ENCODE data around the gene ARID3B.

GRCh38 chr15:74589826-74590225 is 48.8 kb downstream of the ARID3B start:
- TF ChIP-seq, protein P1, sequence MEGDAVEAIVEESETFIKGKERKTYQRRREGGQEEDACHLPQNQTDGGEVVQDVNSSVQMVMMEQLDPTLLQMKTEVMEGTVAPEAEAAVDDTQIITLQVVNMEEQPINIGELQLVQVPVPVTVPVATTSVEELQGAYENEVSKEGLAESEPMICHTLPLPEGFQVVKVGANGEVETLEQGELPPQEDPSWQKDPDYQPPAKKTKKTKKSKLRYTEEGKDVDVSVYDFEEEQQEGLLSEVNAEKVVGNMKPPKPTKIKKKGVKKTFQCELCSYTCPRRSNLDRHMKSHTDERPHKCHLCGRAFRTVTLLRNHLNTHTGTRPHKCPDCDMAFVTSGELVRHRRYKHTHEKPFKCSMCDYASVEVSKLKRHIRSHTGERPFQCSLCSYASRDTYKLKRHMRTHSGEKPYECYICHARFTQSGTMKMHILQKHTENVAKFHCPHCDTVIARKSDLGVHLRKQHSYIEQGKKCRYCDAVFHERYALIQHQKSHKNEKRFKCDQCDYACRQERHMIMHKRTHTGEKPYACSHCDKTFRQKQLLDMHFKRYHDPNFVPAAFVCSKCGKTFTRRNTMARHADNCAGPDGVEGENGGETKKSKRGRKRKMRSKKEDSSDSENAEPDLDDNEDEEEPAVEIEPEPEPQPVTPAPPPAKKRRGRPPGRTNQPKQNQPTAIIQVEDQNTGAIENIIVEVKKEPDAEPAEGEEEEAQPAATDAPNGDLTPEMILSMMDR (IDR thresholded peaks at IDR 0.05; ENCODE audit: insufficient read depth, low read length), result no peak
- no peak for TF ChIP-seq SPI1 (IDR thresholded peaks at IDR 0.05; ENCODE audit: borderline replicate concordance, low read depth)
- no peak for TF ChIP-seq GABPA (IDR thresholded peaks at IDR 0.05; ENCODE audit: low read depth)
- TF ChIP-seq, protein P2, sequence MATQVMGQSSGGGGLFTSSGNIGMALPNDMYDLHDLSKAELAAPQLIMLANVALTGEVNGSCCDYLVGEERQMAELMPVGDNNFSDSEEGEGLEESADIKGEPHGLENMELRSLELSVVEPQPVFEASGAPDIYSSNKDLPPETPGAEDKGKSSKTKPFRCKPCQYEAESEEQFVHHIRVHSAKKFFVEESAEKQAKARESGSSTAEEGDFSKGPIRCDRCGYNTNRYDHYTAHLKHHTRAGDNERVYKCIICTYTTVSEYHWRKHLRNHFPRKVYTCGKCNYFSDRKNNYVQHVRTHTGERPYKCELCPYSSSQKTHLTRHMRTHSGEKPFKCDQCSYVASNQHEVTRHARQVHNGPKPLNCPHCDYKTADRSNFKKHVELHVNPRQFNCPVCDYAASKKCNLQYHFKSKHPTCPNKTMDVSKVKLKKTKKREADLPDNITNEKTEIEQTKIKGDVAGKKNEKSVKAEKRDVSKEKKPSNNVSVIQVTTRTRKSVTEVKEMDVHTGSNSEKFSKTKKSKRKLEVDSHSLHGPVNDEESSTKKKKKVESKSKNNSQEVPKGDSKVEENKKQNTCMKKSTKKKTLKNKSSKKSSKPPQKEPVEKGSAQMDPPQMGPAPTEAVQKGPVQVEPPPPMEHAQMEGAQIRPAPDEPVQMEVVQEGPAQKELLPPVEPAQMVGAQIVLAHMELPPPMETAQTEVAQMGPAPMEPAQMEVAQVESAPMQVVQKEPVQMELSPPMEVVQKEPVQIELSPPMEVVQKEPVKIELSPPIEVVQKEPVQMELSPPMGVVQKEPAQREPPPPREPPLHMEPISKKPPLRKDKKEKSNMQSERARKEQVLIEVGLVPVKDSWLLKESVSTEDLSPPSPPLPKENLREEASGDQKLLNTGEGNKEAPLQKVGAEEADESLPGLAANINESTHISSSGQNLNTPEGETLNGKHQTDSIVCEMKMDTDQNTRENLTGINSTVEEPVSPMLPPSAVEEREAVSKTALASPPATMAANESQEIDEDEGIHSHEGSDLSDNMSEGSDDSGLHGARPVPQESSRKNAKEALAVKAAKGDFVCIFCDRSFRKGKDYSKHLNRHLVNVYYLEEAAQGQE (IDR thresholded peaks at IDR 0.05; ENCODE audit: insufficient replicate concordance, low read depth), result no peak
- no peak for TF ChIP-seq POLR2AphosphoS5 (IDR thresholded peaks at IDR 0.05; ENCODE audit: low read depth)

All from HL-60 (cell line).